A673 (cell line): ENCODE results near the gene RPS6KA5. TPM values are rescaled to one million over a fixed set of nuclear protein-coding genes. Genes with fewer than 3 reads are reported as not detected.

ENCODE experiments used
- BruUV-seq: library from RNA; stranded (reverse); fragments of 400-500 nt; replicated peaks from 2 replicates; lab custom pipeline; 2021; lab: Mats Ljungman, UMichigan
- CTCF ChIA-PET: fragments of 300-600 bp; sonication (Branson Sonifier 250); formaldehyde crosslinking; loops from one replicate; lab custom pipeline; 2022; ENCODE audit warnings: antibody characterized with exemption; lab: Charles Lee
- POLR2A ChIA-PET: fragments of 300-600 bp; sonication (Branson Sonifier 250); formaldehyde crosslinking; loops from one replicate; lab custom pipeline; 2022; ENCODE audit warnings: antibody characterized with exemption; ENCODE audit not compliant: low non-redundant PET; lab: Charles Lee
- DNase-seq: peaks from one replicate; pipeline ENCODE4 v3.0.0-alpha.2; 2015; ENCODE audit warnings: low spot score
- H3K27ac ChIP-seq: fragments of 200-600 bp; sonication (generic); 2 replicates; pipeline ENCODE4 v1.5.1; 2016; ENCODE audit warnings: mixed run types, low read depth, mild to moderate bottlenecking, mixed read lengths, antibody characterized with exemption, low read length; ENCODE audit not compliant: poor library complexity, severe bottlenecking
- H3K27me3 ChIP-seq: fragments of 200-600 bp; sonication (generic); replicated peaks from 2 replicates; pipeline ENCODE4 v1.6.1; 2017; ENCODE audit warnings: mixed run types, low read depth, mild to moderate bottlenecking, mixed read lengths, antibody characterized with exemption, low read length; ENCODE audit not compliant: insufficient read depth, poor library complexity
- H3K36me3 ChIP-seq: fragments of 200-600 bp; sonication (generic); 2 replicates; pipeline ENCODE4 v1.6.1; 2016; ENCODE audit warnings: mixed run types, mild to moderate bottlenecking, mixed read lengths, antibody characterized with exemption, low read length; ENCODE audit not compliant: insufficient read depth, poor library complexity, severe bottlenecking
- H3K4me1 ChIP-seq: fragments of 200-600 bp; sonication (generic); 2 replicates; pipeline ENCODE4 v1.6.1; 2017; ENCODE audit warnings: mixed run types, mild to moderate bottlenecking, mixed read lengths, antibody characterized with exemption, low read length; ENCODE audit not compliant: insufficient read depth, poor library complexity, severe bottlenecking
- H3K4me3 ChIP-seq: fragments of 200-600 bp; sonication (generic); 2 replicates; pipeline ENCODE4 v1.5.1; 2016; ENCODE audit warnings: low read depth, mixed run types, mild to moderate bottlenecking, mixed read lengths, low read length; ENCODE audit not compliant: poor library complexity, severe bottlenecking
- H3K9me3 ChIP-seq: fragments of 200-600 bp; sonication (generic); 2 replicates; pipeline ENCODE4 v1.6.1; 2016; ENCODE audit warnings: mixed run types, low read depth, mild to moderate bottlenecking, mixed read lengths, antibody characterized with exemption, low read length; ENCODE audit not compliant: poor library complexity, severe bottlenecking
- CTCF ChIP-seq: fragments of 300-800, 200-600 bp; sonication (generic); conservative IDR thresholded peaks from 2 replicates; pipeline ENCODE4 v1.5.1; 2017; ENCODE audit warnings: low read depth, mild to moderate bottlenecking, antibody characterized with exemption, low read length, moderate library complexity, mixed read lengths
- EZH2 ChIP-seq: fragments of 200-600 bp; sonication (generic); IDR thresholded peaks from 2 replicates; pipeline ENCODE4 v1.6.1; 2017; ENCODE audit warnings: borderline replicate concordance, low read depth, mild to moderate bottlenecking, mixed read lengths, antibody characterized with exemption, low read length; ENCODE audit not compliant: poor library complexity, severe bottlenecking
- intact Hi-C: fragments of 100-400 bp; cut with micrococcal nuclease; formaldehyde crosslinking; loops from one replicate; pipeline ENCODE4 v1.10.0; 2022; ENCODE audit not compliant: unreplicated experiment
- total RNA-seq: library from RNA; stranded (reverse); gene quantifications from 2 replicates; pipeline ENCODE4 v1.2.3, GENCODE V29; 2021

Gene RPS6KA5
- total RNA-seq, 1 experiment from 2014 or later, result 7.6 TPM

DNA sequence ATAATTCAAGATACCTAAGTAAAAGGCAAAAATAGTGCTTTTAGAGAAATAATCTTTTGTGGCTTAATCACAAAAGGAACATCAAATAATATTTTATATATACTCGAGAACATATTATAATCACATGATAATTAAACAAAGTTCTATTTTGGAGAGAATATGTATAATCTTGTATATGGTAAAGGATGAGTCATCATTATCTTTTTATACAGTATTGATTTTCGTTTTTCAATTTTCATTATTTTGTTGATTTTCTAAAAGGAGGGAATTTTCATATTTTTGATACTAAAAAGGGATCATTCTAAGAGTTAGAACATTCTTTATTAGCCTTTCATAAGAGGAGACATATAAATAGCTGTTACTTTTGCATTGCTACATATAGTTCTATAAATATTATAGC lies 166.9 kb downstream of the RPS6KA5 start:
- Histone ChIP-seq H3K36me3 (no peaks in the 10 kb centered on the region), H3K4me3 (no peak overlapping the region)
- CTCF ChIA-PET, result no interaction called here

DNA sequence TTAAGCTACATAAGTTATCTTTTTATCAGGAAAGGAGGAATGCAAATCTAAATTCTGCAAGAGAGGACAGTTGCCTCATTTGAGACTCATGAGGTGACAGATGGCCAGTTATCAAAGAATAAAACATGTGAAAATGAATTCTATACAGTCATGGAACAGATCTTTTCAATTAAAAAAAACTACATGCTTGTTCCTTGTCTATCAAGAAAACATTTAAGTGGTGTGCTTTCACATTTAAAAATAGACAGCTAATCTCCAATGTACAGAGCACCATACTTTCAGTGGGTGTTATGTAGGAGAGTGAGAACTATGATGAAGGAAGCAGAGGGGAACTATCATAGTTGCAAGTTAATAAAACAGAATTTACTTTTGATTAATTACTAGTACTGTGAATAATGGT lies 167.5 kb downstream of the RPS6KA5 start:
- H3K4me3 ChIP-seq, result no peak overlapping the region
- CTCF ChIA-PET, result no interaction called here
- intact Hi-C loops, result no loop called here
- no TSS peak for BruUV-seq
- no peaks in the 10 kb centered on the region for H3K9me3 ChIP-seq
- H3K27ac ChIP-seq, result no peak overlapping the region
- no peaks in the 10 kb centered on the region for H3K4me1 ChIP-seq
- no peak for TF ChIP-seq EZH2
- no peak for TF ChIP-seq CTCF
- POLR2A ChIA-PET, result no interaction called here
- H3K27me3 ChIP-seq, result no peaks in the 10 kb centered on the region
- no peak for DNase-seq
- H3K36me3 ChIP-seq, result no peaks in the 10 kb centered on the region

More for the DNA sequence above, 166.9 kb downstream of the RPS6KA5 start:
- intact Hi-C loops, result no loop called here
- POLR2A ChIA-PET, result no interaction called here
- TF ChIP-seq EZH2 (no peak), CTCF (no peak)
- BruUV-seq, result no TSS peak
- Histone ChIP-seq H3K4me1 (no peaks in the 10 kb centered on the region), H3K27ac (no peak overlapping the region), H3K9me3 (no peaks in the 10 kb centered on the region), H3K27me3 (no peaks in the 10 kb centered on the region)
- DNase-seq, result no peak

GRCh38 chr14:90891326-90891725 lies 169.1 kb downstream of the RPS6KA5 start:
- H3K36me3 ChIP-seq, result no peaks in the 10 kb centered on the region
- DNase-seq, result no peak
- no TSS peak for BruUV-seq
- intact Hi-C loops, result no loop called here
- POLR2A ChIA-PET, result no interaction called here
- H3K27me3 ChIP-seq, result no peaks in the 10 kb centered on the region
- TF ChIP-seq EZH2 (no peak), CTCF (no peak)
- no peaks in the 10 kb centered on the region for H3K4me1 ChIP-seq
- H3K9me3 ChIP-seq, result no peaks in the 10 kb centered on the region
- H3K4me3 ChIP-seq, result no peak overlapping the region
- CTCF ChIA-PET, result interaction anchor here (0.5 kb wide), 1 partner anchor 282 kb away, joined by 5 read pairs; no protein-coding TSS in a partner anchor
- H3K27ac ChIP-seq, result no peak overlapping the region
